Stimulated activated naive B cell treated with anti-CD40 and anti-IgM and Interleukin-4, amounts not matched to agents 10 μg/mL and 1 μg/mL and 100 μg/mL, for 72 hours (primary cell): ENCODE results near the gene CBX6.

ENCODE experiments used
- ATAC-seq, 2 donors: fragments of 150-1000 bp; cut with Tn5 transposase; replicated peaks; 2 replicates each; pipeline ENCODE4 v1.10.0; 2021; ENCODE audit warnings: moderate library complexity in 1 of 2
- DNase-seq: peaks from one replicate; pipeline ENCODE4 v3.0.0; 2021
- H3K27ac Mint-ChIP-seq: one replicate; pipeline ENCODE4 v1.8.0; 2022; ENCODE audit warnings: mild to moderate bottlenecking, mixed read lengths
- H3K27me3 Mint-ChIP-seq, 2 donors: one replicate each; pipeline ENCODE4 v1.8.0; 2022; ENCODE audit warnings: mixed read lengths in 2 of 2
- H3K36me3 Mint-ChIP-seq, 2 donors: one replicate each; pipeline ENCODE4 v1.8.0; 2022; ENCODE audit warnings: mixed read lengths in 2 of 2, mild to moderate bottlenecking in 1 of 2
- H3K4me1 Mint-ChIP-seq, 2 donors: one replicate each; pipeline ENCODE4 v1.8.0; 2022; ENCODE audit warnings: mixed read lengths in 2 of 2, mild to moderate bottlenecking in 1 of 2
- H3K4me3 Mint-ChIP-seq, 2 donors: one replicate each; pipeline ENCODE4 v1.8.0; 2022; ENCODE audit warnings: mild to moderate bottlenecking in 2 of 2, mixed read lengths in 2 of 2, moderate library complexity in 1 of 2
- H3K9me3 Mint-ChIP-seq, 2 donors: one replicate each; pipeline ENCODE4 v1.8.0; 2022; ENCODE audit warnings: mixed read lengths in 2 of 2, mild to moderate bottlenecking in 1 of 2

CBX6 gene

GRCh38 chr22:38843657-38844314 lies 28.2 kb downstream of the CBX6 start, which contains the start of gene NPTXR:
Gene NPTXR (minus strand): TSS chr22:38844028.
- DNase-seq (no peak), ATAC-seq (peak; percentile 56 to 60)
- no peaks in the 10 kb centered on the region for H3K36me3 Mint-ChIP-seq
- peak within 1 kb of the TSS; percentile 74 to 76 for H3K4me3 Mint-ChIP-seq
- H3K4me1 Mint-ChIP-seq = peaks cover 14 to 16% of the 10 kb centered on the region in 2 donors
- H3K9me3 Mint-ChIP-seq = no peaks in the 10 kb centered on the region
- peaks cover 54 to 73% of the 10 kb centered on the region in 2 donors for H3K27me3 Mint-ChIP-seq
- no peak within 1 kb of the TSS for H3K27ac Mint-ChIP-seq

- Mint-ChIP-seq H3K36me3 (no peaks in the 10 kb centered on the region), H3K4me3 (peak overlapping the region in 1 of 2 donors; percentile 76), H3K27ac (no peak overlapping the region), H3K27me3 (peaks cover 56 to 78% of the 10 kb centered on the region in 2 donors), H3K4me1 (peaks cover 14 to 16% of the 10 kb centered on the region in 2 donors), H3K9me3 (no peaks in the 10 kb centered on the region)
- no peak for DNase-seq
- ATAC-seq = peak; percentile 80 to 85
These were observed 28.8 kb downstream of the CBX6 start for GRCh38 chr22:38843201-38843656.

GRCh38 chr22:38842512-38843200 lies 29.4 kb downstream of the CBX6 start:
- H3K9me3 Mint-ChIP-seq = no peaks in the 10 kb centered on the region
- peak overlapping the region; percentile 74 to 76 for H3K4me3 Mint-ChIP-seq
- DNase-seq = no peak
- peaks cover 56 to 77% of the 10 kb centered on the region in 2 donors for H3K27me3 Mint-ChIP-seq
- no peak for ATAC-seq
- no peaks in the 10 kb centered on the region for H3K36me3 Mint-ChIP-seq
- H3K27ac Mint-ChIP-seq = no peak overlapping the region
- H3K4me1 Mint-ChIP-seq = peaks cover 14 to 16% of the 10 kb centered on the region in 2 donors

GRCh38 chr22:38841635-38842034 lies 30.4 kb downstream of the CBX6 start:
- no peaks in the 10 kb centered on the region for H3K36me3 Mint-ChIP-seq
- H3K9me3 Mint-ChIP-seq = no peaks in the 10 kb centered on the region
- ATAC-seq = no peak
- no peak for DNase-seq
- no peak overlapping the region for H3K27ac Mint-ChIP-seq
- peaks cover 14 to 16% of the 10 kb centered on the region in 2 donors for H3K4me1 Mint-ChIP-seq
- H3K27me3 Mint-ChIP-seq = peaks cover 54 to 75% of the 10 kb centered on the region in 2 donors
- no peak overlapping the region for H3K4me3 Mint-ChIP-seq

GRCh38 chr22:38841211-38841610 lies 30.8 kb downstream of the CBX6 start:
- DNase-seq (no peak), ATAC-seq (no peak)
- Mint-ChIP-seq H3K27me3 (peaks cover 53 to 73% of the 10 kb centered on the region in 2 donors), H3K9me3 (no peaks in the 10 kb centered on the region), H3K36me3 (no peaks in the 10 kb centered on the region), H3K27ac (no peak overlapping the region), H3K4me1 (peaks cover 14 to 16% of the 10 kb centered on the region in 2 donors), H3K4me3 (no peak overlapping the region)

- no peak overlapping the region for H3K4me3 Mint-ChIP-seq
These were observed 31.9 kb downstream of the CBX6 start for GRCh38 chr22:38840129-38840528.

GRCh38 chr22:38839686-38840085 lies 32.3 kb downstream of the CBX6 start:
- Mint-ChIP-seq H3K27ac (no peak overlapping the region), H3K4me1 (peaks cover 14 to 16% of the 10 kb centered on the region in 2 donors), H3K36me3 (no peaks in the 10 kb centered on the region), H3K27me3 (peaks cover 46 to 70% of the 10 kb centered on the region in 2 donors), H3K4me3 (no peak overlapping the region), H3K9me3 (no peaks in the 10 kb centered on the region)
- no peak for ATAC-seq
- DNase-seq = no peak

More at GRCh38 chr22:38840129-38840528, 31.9 kb downstream of the CBX6 start:
- Mint-ChIP-seq H3K4me1 (peaks cover 14 to 16% of the 10 kb centered on the region in 2 donors), H3K9me3 (no peaks in the 10 kb centered on the region), H3K36me3 (no peaks in the 10 kb centered on the region), H3K27ac (peak overlapping the region; percentile 3), H3K27me3 (peaks cover 51 to 73% of the 10 kb centered on the region in 2 donors)
- no peak for DNase-seq
- ATAC-seq = no peak

GRCh38 chr22:38837414-38837928 lies 34.5 kb downstream of the CBX6 start:
- Mint-ChIP-seq H3K4me1 (peaks cover 5 to 8% of the 10 kb centered on the region in 2 donors), H3K27me3 (peaks cover 43 to 64% of the 10 kb centered on the region in 2 donors)
- no peak for ATAC-seq

GRCh38 chr22:38835888-38836301 lies 36.1 kb downstream of the CBX6 start:
- Mint-ChIP-seq H3K9me3 (no peaks in the 10 kb centered on the region), H3K27ac (no peak overlapping the region), H3K4me3 (no peak overlapping the region), H3K27me3 (peaks cover 38 to 52% of the 10 kb centered on the region in 2 donors), H3K4me1 (peaks cover 0 to 8% of the 10 kb centered on the region in 2 donors), H3K36me3 (no peaks in the 10 kb centered on the region)
- no peak for ATAC-seq
- no peak for DNase-seq

More at GRCh38 chr22:38837414-38837928, 34.5 kb downstream of the CBX6 start:
- Mint-ChIP-seq H3K27ac (no peak overlapping the region), H3K4me3 (no peak overlapping the region), H3K36me3 (no peaks in the 10 kb centered on the region), H3K9me3 (no peaks in the 10 kb centered on the region)
- DNase-seq = no peak

GRCh38 chr22:38834991-38835390 lies 37.0 kb downstream of the CBX6 start:
- no peaks in the 10 kb centered on the region for H3K36me3 Mint-ChIP-seq
- H3K27ac Mint-ChIP-seq = no peak overlapping the region

GRCh38 chr22:38834215-38834953 lies 37.6 kb downstream of the CBX6 start:
- Mint-ChIP-seq H3K36me3 (no peaks in the 10 kb centered on the region), H3K27ac (no peak overlapping the region), H3K27me3 (peaks cover 24 to 37% of the 10 kb centered on the region in 2 donors), H3K4me3 (no peak overlapping the region), H3K9me3 (no peaks in the 10 kb centered on the region), H3K4me1 (peaks cover 0 to 3% of the 10 kb centered on the region in 2 donors)
- ATAC-seq (no peak), DNase-seq (no peak)

More at GRCh38 chr22:38834991-38835390, 37.0 kb downstream of the CBX6 start:
- peaks cover 29 to 43% of the 10 kb centered on the region in 2 donors for H3K27me3 Mint-ChIP-seq
- DNase-seq (no peak), ATAC-seq (no peak)
- peaks cover 0 to 3% of the 10 kb centered on the region in 2 donors for H3K4me1 Mint-ChIP-seq
- no peaks in the 10 kb centered on the region for H3K9me3 Mint-ChIP-seq
- H3K4me3 Mint-ChIP-seq = no peak overlapping the region

- Mint-ChIP-seq H3K4me3 (no peak overlapping the region), H3K4me1 (peaks cover 0 to 3% of the 10 kb centered on the region in 2 donors), H3K36me3 (no peaks in the 10 kb centered on the region), H3K27me3 (peaks cover 17 to 24% of the 10 kb centered on the region in 2 donors), H3K27ac (no peak overlapping the region), H3K9me3 (no peaks in the 10 kb centered on the region)
- no peak for ATAC-seq
- no peak for DNase-seq
These were observed 39.0 kb downstream of the CBX6 start for GRCh38 chr22:38833061-38833460.

- DNase-seq (no peak), ATAC-seq (no peak)
- Mint-ChIP-seq H3K4me1 (peaks cover 0 to 3% of the 10 kb centered on the region in 2 donors), H3K4me3 (no peak overlapping the region), H3K9me3 (no peaks in the 10 kb centered on the region), H3K27me3 (peaks cover 16 to 24% of the 10 kb centered on the region in 2 donors), H3K36me3 (no peaks in the 10 kb centered on the region), H3K27ac (no peak overlapping the region)
These were observed 39.7 kb downstream of the CBX6 start for GRCh38 chr22:38832005-38832978.
